Islet of Langerhans (tissue), 1 donor: ENCODE measurements around the gene FAM13A.
"Not testable (repeated sequence)": the region's sequence is repeated elsewhere in the genome, so short reads cannot be mapped to it uniquely, and the experiment has no call there.

Experiments used
- FAIRE-seq: peaks from one replicate; lab custom pipeline; 2011; peaks lifted over from hg19 to GRCh38; lab: Jason Lieb, UNC

Gene FAM13A

GRCh38 chr4:88998891-88999290 is 58.1 kb downstream of the FAM13A start:
- no peak for FAIRE-seq

GRCh38 chr4:88998001-88998400 is 59.0 kb downstream of the FAM13A start:
- FAIRE-seq, result no peak

DNA sequence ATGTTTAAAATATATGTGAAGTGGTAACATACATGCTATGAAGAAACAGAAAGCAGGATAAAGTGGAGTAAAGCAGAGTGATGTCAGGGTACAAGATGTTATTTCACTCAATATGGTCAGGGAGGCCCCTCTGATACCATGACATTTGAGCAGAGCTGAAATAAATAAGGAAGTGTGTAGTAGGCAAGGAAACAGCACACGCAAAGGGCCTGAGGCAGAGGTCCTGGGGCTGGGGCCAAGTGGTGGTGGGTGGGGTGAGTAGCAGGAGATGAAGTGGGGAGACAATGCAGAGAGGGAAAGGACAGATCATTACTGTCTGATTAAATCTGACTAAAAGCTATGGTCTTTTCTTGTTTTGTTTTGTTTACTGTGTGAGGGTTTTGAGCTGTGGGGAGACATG is 61.1 kb downstream of the FAM13A start:
- no peak for FAIRE-seq

GRCh38 chr4:88995257-88995656 is 61.7 kb downstream of the FAM13A start:
- FAIRE-seq, result not testable (repeated sequence)

DNA sequence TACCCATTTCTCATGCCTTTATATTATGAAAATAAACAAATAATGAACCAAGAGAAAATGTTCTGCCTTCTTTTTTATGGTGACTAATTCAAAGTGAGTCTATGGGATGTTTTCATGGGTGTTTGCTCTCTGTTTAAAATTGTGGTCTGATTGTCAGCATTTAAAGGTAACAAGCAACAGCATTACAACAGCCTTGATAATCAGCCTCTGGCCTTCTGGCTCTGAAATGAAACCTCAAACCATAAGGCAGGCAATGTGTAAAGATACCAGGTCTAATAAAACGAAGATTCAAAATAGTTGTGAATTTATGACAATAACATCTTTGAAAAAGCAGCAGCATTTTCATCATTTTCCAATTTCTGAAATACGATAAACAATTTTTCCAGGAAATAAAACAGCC is 63.7 kb downstream of the FAM13A start:
- no peak for FAIRE-seq

DNA sequence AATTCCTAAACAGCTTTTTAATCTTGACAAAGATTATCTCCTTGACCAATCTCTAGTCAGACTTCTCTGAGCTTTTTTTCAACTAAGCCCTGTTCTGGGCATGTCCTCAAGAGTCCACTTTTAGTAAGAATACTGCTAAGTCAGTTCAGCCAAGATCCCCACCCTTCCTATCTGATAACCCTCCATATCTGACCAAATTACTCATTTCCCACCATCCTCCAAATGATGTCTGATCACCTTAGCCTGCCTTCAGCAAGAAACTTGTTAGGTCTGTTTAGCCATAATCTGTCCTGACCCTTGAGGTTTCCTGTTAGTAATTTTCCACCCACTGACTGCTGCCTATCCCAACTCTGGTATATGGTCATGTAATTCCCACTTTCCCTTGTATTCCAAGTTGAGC is 65.2 kb downstream of the FAM13A start:
- no peak for FAIRE-seq

GRCh38 chr4:88989990-88990389 is 67.0 kb downstream of the FAM13A start:
- FAIRE-seq, result no peak

GRCh38 chr4:88985088-88985773 is 71.8 kb downstream of the FAM13A start:
- FAIRE-seq, result no peak

GRCh38 chr4:88982757-88983156 is 74.2 kb downstream of the FAM13A start:
- FAIRE-seq, result no peak

- FAIRE-seq, result no peak
These were observed 75.0 kb downstream of the FAM13A start for GRCh38 chr4:88981993-88982392.

DNA sequence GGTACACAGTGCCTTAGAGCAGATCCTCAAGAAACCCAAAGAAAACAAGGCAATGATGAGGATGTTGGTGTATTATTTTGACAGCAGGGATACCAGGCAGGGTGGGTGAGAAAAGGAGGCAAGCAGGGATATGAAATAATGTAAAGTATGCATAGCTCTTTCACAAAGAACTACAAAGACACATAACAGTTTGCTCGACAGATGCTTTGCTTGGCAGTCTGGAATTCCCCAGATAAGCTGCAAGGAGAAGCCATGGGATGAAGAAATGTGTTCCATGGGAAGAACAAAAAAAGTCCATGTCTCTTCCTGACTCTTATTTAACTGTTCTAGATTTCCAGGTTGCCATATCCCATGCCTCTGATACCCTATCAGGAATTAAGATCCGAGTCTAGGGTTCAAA is 75.4 kb downstream of the FAM13A start:
- no peak for FAIRE-seq

DNA sequence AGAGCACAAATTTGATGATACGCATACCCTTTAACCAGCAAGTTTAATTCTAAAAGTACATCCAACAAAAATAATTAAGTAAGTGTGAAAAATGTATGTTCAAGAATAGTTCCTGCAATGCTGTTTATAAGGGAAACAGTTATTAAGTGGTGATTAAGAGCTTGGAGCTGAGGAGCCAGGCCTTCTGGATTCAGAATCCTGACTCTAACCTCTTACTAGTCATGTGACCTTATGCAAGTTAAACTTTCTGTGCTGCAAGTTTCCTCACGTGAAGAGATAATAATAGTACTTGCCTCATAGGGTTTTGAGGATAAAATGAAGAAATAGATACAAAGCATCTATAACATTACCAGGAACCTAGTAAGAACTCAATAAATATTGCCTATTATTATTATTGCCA is 77.7 kb downstream of the FAM13A start:
- FAIRE-seq, result no peak

GRCh38 chr4:88976775-88977035 is 80.3 kb downstream of the FAM13A start:
- FAIRE-seq, result no peak

- FAIRE-seq, result no peak
These were observed 80.8 kb downstream of the FAM13A start for GRCh38 chr4:88975958-88976774.

- no peak for FAIRE-seq
These were observed 85.4 kb downstream of the FAM13A start for GRCh38 chr4:88971536-88971935.

DNA sequence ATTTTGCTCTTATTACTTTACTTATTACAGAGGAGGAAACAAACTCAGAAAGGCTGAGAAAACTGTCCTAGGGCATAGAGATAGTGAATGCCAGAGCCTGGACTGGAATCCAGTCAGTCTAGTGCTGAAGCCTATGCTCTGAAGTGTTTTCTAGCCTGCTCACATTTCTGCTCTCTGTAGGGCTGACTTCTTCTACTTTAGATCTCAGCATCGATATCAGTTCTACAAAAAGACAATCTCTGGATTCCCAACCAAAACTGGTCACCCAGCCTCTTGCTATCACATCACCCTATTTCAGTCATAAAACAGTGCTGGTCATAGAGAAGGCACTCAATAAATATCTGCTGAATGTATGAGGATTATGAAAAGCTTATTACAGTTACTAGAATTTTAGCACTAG is 87.2 kb downstream of the FAM13A start:
- FAIRE-seq, result no peak

DNA sequence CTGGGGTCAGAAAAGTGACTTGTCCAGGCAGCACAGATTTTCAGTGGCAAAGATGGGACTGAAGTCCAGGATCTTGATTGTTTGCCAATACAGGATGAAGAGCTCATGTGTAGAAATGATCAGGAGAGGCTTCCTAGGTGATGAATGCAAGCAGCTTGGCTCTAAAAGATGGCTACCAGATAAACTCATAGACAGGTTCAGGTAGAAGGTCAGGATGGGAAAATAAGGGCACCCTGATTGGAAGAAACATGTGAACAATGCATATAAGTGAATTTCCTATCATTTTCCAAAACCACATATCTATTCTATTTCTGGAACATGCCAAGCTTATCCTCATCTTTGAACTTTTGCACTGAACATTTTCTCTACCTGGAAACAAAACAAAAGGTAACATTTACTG is 87.7 kb downstream of the FAM13A start:
- FAIRE-seq, result no peak

DNA sequence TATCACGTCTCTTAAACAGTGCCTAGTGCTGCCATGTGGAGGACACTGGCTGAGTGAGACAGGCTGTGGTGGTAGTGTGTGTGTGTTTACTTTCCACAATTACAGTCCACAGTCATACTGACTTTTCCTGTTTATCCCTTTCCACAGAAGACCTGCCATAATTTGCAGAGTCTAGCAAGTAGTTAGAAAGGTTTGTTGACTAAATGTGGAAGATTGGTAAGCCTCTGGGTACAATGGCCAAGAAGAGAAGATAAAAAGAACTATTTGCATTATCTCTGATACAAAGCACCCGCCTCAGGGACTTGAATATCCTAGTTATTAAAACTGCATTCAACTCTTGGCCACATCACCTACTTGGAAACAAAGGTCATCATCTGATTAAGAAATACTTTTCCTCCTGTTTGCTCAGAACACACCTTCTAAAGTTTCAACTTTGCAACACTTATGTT is 89.1 kb downstream of the FAM13A start:
- no peak for FAIRE-seq

GRCh38 chr4:88965053-88965452 is 91.9 kb downstream of the FAM13A start:
- FAIRE-seq, result no peak

DNA sequence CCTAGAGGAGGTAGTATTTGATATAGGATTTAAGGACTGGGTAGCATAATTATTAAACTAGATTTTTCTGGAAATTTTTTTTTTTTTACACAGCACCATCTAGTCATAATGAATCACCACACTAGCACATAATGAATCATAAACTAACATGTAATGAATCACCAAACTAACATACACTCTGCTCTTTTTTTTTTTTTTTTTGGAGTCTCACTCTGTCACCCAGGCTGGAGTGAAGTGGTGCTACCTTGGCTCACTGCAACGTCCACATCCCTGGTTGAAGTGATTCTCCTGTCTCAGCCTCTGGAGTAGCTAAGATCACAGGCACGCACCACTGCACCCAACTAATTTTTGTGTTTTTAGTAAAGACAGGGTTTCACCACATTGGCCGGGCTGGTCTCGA is 92.5 kb downstream of the FAM13A start:
- peak; percentile 96 for FAIRE-seq

DNA sequence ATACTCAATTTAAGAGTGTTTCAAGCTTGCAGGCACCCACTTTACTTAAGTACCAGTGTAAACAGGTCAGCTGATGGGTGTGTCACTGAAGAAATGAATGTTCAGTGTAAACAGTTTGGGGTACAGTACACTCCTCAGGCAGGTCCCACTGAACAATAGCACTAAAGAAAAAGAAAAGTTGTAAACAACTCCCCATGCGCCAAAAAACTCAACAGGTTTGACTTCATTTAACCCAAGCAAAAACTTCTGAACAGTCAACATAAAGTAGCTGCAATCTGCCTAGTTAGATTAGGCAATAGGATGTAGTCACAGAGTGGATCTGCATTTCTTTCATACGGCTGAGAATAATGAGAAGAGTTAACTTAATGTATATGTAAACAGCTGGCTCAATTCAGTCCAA is 93.2 kb downstream of the FAM13A start:
- no peak for FAIRE-seq

GRCh38 chr4:88962396-88962795 is 94.6 kb downstream of the FAM13A start:
- FAIRE-seq, result no peak

DNA sequence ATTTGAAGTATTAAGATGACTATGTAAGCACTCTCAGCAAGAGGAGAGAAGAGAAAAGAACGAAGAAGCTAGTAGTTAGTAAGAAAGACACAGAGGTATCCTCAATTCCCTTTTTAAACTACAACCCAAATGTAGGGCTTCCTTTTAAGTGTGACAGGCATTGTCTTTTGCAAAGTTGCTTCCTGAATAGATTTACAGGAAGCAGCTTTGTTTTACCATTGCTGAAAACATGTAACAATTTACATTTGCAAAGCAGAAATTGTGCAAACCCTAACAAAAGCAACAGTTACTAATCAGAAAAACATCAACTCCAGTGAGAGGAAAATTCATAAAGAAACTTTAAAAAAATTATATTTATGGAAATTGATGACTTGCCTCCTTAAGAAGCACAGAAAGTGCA is 96.4 kb downstream of the FAM13A start:
- no peak for FAIRE-seq

DNA sequence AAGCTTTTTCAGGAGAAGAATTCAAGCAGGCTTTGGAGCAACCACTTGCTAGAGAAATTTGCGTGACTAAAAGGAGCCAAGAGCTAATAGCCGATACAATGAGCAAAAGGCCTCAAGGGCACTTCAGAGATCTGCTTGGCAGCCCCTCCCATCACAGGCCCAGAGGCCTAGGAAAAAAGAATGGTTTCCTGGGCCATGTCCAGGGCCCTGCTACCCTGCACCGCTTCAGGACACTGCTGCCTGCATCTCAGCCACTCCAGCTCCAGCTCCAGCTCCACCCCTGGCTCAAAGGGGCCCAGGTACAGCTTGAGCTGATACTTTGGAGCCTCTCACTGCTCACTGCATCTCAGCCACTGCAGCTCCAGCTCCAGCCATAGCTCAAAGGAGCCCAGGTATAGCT is 98.9 kb downstream of the FAM13A start:
- FAIRE-seq, result no peak
